GM13977 (cell line): Measurements from ENCODE around the gene PCTP.

Source experiments
- DNase-seq: peaks from one replicate; pipeline ENCODE4 v3.0.0; 2012; ENCODE audit warnings: low spot score
- CTCF ChIP-seq: IDR thresholded peaks from 2 replicates; pipeline ENCODE4 v1.5.1; 2012; ENCODE audit warnings: mild to moderate bottlenecking, control low read depth; ENCODE audit not compliant: insufficient read depth; ENCODE audit errors: extremely low read depth, missing control alignments
- in situ Hi-C: fragments of 300-500 bp; cut with MboI; formaldehyde crosslinking; loops from one replicate; pipeline ENCODE4 v1.12.0; 2022; ENCODE audit warnings: low sequenced_read_pairs, low pct_unique_long_range_greater_than_20kb, mixed read lengths, inconsistent platforms; ENCODE audit not compliant: unreplicated experiment

PCTP gene

GRCh38 chr17:55749985-55750384, 866 bp upstream of the PCTP start:
- no peak for TF ChIP-seq CTCF
- no peak for DNase-seq
- in situ Hi-C loops: no loop called here

DNA sequence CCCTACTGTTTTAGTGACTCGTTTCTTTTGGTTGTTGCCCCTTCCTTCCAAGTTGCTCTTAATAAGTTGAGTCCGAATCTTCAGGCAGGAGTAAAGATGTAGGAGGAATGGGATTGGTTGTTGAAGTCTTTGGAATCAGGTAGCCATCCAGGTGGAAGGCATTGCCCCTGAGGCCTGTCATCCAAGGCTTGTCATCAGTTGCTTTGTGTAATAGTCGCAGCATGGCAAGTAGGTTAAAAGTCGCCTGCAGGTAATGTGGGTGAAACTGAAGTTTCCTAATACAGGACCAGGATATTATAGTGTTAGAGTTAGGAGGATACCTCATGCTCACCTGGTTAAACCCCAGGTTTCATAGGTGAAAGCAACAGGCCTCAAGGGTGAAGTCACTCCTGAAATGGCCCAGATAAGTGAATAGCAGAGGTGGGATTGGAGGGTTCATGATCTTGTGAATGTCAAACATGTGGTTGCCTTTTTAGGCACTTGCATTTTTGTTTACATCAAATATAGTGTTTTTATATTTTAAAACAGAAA, 934 bp downstream of the PCTP start:
- in situ Hi-C loops: no loop called here
- TF ChIP-seq CTCF: no peak
- no peak for DNase-seq

DNA sequence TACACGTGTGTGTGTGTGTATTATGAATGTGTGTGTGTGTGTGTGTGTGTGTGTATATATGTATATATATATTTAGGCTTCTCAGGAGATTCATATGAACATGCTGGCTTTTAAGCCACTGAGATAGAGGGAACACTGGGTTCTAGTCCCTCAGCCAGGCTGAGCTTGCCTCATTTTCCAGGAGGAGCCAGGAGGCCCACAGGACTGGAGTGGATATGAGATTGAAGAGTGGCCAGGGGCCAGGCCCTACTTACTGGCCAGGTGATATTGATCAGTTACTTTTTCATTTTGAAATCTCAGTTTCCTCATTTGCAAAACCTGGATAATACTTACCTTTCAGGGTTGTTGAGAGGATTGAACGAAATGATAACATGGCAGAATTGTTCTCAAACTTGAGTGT, 5.8 kb downstream of the PCTP start:
- in situ Hi-C loops: no loop called here
- no peak for DNase-seq
- TF ChIP-seq CTCF: no peak

DNA sequence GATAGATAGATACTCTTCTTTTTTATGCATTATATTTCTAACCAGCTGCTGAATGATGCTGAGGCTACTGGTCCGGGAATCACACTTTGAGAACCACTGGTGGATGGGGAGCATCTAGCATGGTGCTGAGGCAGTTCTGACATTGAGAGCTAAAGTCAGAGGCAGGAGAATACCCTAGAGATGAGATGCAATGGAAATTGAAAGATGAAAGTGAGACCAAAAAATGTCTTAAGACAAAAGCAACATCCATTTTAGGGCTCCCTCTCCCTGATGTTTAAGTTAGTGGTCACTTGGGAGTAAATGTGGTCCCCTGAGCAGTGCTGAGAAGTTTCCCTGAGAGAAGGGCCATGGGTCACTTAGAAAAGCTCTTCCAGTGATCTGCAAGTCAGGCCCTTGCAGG, 6.8 kb downstream of the PCTP start:
- no peak for TF ChIP-seq CTCF
- in situ Hi-C loops: no loop called here
- no peak for DNase-seq

- DNase-seq: no peak
- in situ Hi-C loops: no loop called here
- TF ChIP-seq CTCF: no peak
Measured at GRCh38 chr17:55758171-55758570, 7.3 kb downstream of the PCTP start.

DNA sequence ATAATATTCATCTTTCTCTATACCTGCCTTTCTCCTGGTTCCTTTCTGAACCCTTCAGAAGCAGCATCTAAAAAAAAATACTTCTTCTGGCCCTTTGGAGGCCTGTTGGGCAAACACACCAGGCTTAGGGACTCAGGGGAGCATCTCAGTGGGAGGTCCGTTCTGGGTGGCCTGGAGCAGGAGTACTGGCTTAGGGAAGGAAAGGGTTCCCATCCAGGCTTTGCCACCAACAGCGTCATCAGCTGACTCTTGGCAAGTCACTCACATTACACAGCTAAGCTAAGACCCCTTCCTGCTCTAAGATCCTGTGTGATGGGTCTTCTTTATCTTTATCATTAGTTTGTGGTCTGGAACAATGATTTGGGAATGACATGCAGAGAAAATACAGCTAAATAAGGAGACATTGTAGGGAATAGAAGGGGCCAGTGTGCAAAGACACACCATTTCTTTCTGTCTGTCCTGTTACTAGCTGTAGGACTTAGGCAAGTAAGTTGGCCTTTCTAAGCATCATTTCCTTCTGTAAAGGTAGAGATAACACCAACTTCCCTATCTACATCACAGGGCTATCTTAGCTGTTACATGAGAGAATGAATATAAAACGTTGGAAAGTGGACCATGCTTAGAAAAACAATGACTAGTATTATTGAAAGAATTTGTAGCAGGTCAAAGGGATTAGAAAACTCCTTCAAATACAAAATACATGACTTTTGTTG, 9.9 kb downstream of the PCTP start:
- in situ Hi-C loops: no loop called here
- no peak for DNase-seq
- TF ChIP-seq CTCF: no peak
